Osteoblast (primary cell): Measurements from ENCODE around the gene USP48. TPM values are rescaled to one million over a fixed set of nuclear protein-coding genes. Genes with fewer than 3 reads are reported as not detected.
A peak's percentile ranks its signal among the peaks of the same experiment; 100 is the strongest.

Source experiments
- DNase-seq: peaks from one replicate; pipeline ENCODE4 v3.0.0; 2011; ENCODE audit warnings: low spot score, mixed read lengths; ENCODE audit not compliant: insufficient read length; ENCODE audit errors: missing footprints
- H2AFZ ChIP-seq: 2 replicates; pipeline ENCODE4 v1.6.0; 2011; ENCODE audit warnings: mild to moderate bottlenecking, low read length
- H3K27ac ChIP-seq: 2 replicates; pipeline ENCODE4 v1.5.1; 2011; ENCODE audit warnings: mild to moderate bottlenecking, low read depth, low read length, moderate library complexity
- H3K27me3 ChIP-seq: 2 replicates; pipeline ENCODE4 v1.6.0; 2012; ENCODE audit warnings: mild to moderate bottlenecking, control low read depth, inconsistent platforms, low read length, moderate library complexity; ENCODE audit not compliant: insufficient read depth
- H3K36me3 ChIP-seq: 2 replicates; pipeline ENCODE4 v1.5.1; 2011; ENCODE audit warnings: mild to moderate bottlenecking, low read length, control low read depth, moderate library complexity; ENCODE audit not compliant: insufficient read depth
- H3K4me1 ChIP-seq: 2 replicates; pipeline ENCODE4 v1.5.1; 2011; ENCODE audit warnings: mild to moderate bottlenecking, low read length, control low read depth, moderate library complexity; ENCODE audit not compliant: insufficient read depth
- H3K4me2 ChIP-seq: 2 replicates; pipeline ENCODE4 v1.6.0; 2011; ENCODE audit warnings: mild to moderate bottlenecking, low read length; ENCODE audit not compliant: insufficient read depth
- H3K4me3 ChIP-seq: fragments of 200-600 bp; sonication (generic); 3 replicates; pipeline ENCODE4 v1.5.1; 2012; ENCODE audit warnings: mild to moderate bottlenecking, low read length, inconsistent platforms; ENCODE audit not compliant: insufficient read depth
- H3K79me2 ChIP-seq: 2 replicates; pipeline ENCODE4 v1.6.0; 2012; ENCODE audit warnings: mild to moderate bottlenecking, low read length, control low read depth, inconsistent platforms; ENCODE audit not compliant: insufficient read depth
- H3K9me3 ChIP-seq: 2 replicates; pipeline ENCODE4 v1.5.1; 2011; ENCODE audit warnings: low read depth, low read length, control low read depth
- H4K20me1 ChIP-seq: 2 replicates; pipeline ENCODE4 v1.6.0; 2012; ENCODE audit warnings: mild to moderate bottlenecking, low read length, control low read depth; ENCODE audit not compliant: insufficient read depth
- CTCF ChIP-seq: IDR thresholded peaks from 2 replicates; pipeline ENCODE4 v1.5.1; 2011; ENCODE audit warnings: mild to moderate bottlenecking, low read depth, low read length, moderate library complexity; ENCODE audit errors: extremely low read depth
- total RNA-seq: library from RNA; depleted of rRNA; stranded (reverse); fragments of >200 nt; gene quantifications from 2 replicates; pipeline ENCODE4 v1.2.3, GENCODE V29; 2012

The USP48 gene
- total RNA-seq, 1 donor = 52.5 TPM

DNA sequence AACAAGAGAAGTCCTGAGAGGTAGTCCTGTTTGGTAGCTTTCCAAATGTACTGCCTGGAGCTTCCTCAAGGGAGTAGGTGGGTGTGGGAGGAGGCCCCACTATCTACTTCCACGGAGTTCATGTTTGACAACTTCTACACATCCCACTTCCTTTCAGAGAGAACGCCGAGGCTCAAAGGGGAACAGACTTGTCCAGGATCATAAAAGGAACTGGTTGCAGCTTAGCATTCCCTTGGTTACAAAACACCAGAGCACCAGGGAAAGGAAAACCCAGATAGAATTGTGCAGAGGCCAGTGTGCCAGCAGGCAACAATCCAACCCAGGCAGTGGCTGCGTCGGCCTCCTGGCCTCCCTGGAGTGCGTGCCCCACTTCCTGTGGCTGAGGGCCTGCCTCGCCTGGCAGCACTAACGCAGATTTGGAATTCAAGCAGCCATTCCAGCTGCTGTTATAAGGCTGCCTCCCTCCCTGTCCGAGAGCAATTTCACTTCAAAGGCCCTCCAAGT, 109.6 kb downstream of the USP48 start:
- Histone ChIP-seq H3K4me2 (peak overlapping the region; percentile 68), H3K4me1 (peaks cover 30% of the 10 kb centered on the region), H3K36me3 (peaks cover 6% of the 10 kb centered on the region), H3K79me2 (no peaks in the 10 kb centered on the region), H3K4me3 (peak overlapping the region; percentile 21), H4K20me1 (peaks cover 17% of the 10 kb centered on the region), H3K9me3 (no peaks in the 10 kb centered on the region), H3K27me3 (peaks cover 34% of the 10 kb centered on the region), H2AFZ (no peak overlapping the region), H3K27ac (peak overlapping the region; percentile 87)
- no peak for TF ChIP-seq CTCF
- peak; percentile 90 for DNase-seq

DNA sequence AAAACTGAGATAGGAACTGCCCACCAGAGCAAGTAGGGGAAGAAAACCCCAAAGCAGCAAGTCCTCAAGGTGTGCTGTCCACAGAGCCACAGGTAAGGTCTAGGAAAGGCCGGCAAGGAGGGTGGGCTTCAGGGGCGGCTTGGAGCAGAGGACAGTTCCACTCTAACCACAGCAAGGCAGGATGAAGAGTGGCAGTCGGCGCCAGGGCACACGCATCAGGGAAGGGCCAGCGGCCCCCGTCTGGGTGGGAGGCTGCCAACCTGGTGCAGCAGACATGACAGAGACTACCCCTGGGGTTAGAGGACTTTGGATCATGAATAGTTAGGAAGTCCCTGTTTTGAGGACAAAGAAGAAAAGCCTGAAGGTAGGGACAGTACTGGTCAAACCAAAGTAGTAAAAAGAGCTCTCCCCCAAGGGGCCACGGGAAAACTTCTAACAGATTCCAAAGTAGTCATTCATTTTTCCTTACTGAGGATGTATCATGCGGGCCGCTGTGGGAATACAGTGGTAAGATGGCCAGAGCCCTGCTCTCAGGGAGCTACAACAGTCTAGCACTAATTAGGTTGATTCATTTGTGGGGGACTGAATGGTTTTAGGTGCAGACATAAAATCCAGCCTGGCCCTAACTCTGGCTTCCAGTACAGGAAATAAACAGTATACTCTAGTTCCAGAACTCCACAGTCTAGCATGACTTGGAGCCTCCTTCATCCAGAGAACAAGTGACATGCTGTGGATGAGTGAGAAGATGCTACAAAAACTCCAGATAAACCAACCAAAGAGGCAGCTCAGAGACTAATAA, 110.3 kb downstream of the USP48 start:
- H3K4me3 ChIP-seq = peak overlapping the region; percentile 45
- TF ChIP-seq CTCF = no peak

DNA sequence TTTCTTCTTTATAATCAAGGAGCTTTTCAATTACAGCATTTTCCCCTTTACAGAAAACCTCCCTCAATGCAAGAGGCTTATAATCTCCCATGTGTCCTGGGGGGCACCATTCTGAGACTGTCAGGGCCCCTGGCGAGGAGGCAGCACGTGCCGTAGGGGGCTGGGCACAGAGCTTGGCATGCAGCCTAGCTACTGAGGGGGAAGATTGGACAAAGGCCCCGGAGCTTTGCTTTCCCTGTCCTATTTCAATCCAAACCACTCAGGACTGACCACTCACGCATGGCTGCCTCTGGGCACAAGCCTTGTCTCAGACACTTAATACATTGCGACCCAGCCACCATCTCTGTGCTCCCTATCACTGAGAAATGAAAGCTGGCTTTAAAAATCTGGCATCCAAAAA, 111.0 kb downstream of the USP48 start:
- peak overlapping the region; percentile 45 for H3K4me3 ChIP-seq
- H3K4me2 ChIP-seq = peak overlapping the region; percentile 68
- no peak for TF ChIP-seq CTCF
- H2AFZ ChIP-seq = no peak overlapping the region
- DNase-seq = peak; percentile 73
- H3K36me3 ChIP-seq = peaks cover under 1% of the 10 kb centered on the region
- peaks cover 30% of the 10 kb centered on the region for H3K4me1 ChIP-seq
- H3K27me3 ChIP-seq = peaks cover 47% of the 10 kb centered on the region
- H3K27ac ChIP-seq = no peak overlapping the region
- no peaks in the 10 kb centered on the region for H3K79me2 ChIP-seq
- no peaks in the 10 kb centered on the region for H3K9me3 ChIP-seq
- peaks cover 17% of the 10 kb centered on the region for H4K20me1 ChIP-seq

More for the DNA sequence above, 110.3 kb downstream of the USP48 start:
- H3K4me1 ChIP-seq = peaks cover 30% of the 10 kb centered on the region
- H3K9me3 ChIP-seq = no peaks in the 10 kb centered on the region
- peak; percentile 98 for DNase-seq
- peak overlapping the region; percentile 68 for H3K4me2 ChIP-seq
- peaks cover 41% of the 10 kb centered on the region for H3K27me3 ChIP-seq
- peaks cover 17% of the 10 kb centered on the region for H4K20me1 ChIP-seq
- no peaks in the 10 kb centered on the region for H3K79me2 ChIP-seq
- H3K36me3 ChIP-seq = peaks cover 6% of the 10 kb centered on the region
- peak overlapping the region; percentile 87 for H3K27ac ChIP-seq
- no peak overlapping the region for H2AFZ ChIP-seq
